ENCODE data around the gene SEMA3C.

- no peak for TF ChIP-seq POLR2AphosphoS5 (IDR thresholded peaks at IDR 0.05; ENCODE audit: low read depth)
- TF ChIP-seq, protein P1, sequence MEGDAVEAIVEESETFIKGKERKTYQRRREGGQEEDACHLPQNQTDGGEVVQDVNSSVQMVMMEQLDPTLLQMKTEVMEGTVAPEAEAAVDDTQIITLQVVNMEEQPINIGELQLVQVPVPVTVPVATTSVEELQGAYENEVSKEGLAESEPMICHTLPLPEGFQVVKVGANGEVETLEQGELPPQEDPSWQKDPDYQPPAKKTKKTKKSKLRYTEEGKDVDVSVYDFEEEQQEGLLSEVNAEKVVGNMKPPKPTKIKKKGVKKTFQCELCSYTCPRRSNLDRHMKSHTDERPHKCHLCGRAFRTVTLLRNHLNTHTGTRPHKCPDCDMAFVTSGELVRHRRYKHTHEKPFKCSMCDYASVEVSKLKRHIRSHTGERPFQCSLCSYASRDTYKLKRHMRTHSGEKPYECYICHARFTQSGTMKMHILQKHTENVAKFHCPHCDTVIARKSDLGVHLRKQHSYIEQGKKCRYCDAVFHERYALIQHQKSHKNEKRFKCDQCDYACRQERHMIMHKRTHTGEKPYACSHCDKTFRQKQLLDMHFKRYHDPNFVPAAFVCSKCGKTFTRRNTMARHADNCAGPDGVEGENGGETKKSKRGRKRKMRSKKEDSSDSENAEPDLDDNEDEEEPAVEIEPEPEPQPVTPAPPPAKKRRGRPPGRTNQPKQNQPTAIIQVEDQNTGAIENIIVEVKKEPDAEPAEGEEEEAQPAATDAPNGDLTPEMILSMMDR (IDR thresholded peaks at IDR 0.05; ENCODE audit: insufficient read depth, low read length) = no peak
- no peak for TF ChIP-seq REST (IDR thresholded peaks at IDR 0.05; ENCODE audit: insufficient replicate concordance, low read depth)
- no peak for TF ChIP-seq GABPA (IDR thresholded peaks at IDR 0.05; ENCODE audit: low read depth)
Measured at GRCh38 chr7:80943342-80943741, 24.5 kb upstream of the SEMA3C start.
